ENCODE results near the gene C1QL4.
"Not testable (repeated sequence)": the region's sequence is repeated elsewhere in the genome, so short reads cannot be mapped to it uniquely, and the experiment has no call there.

Gene C1QL4

DNA sequence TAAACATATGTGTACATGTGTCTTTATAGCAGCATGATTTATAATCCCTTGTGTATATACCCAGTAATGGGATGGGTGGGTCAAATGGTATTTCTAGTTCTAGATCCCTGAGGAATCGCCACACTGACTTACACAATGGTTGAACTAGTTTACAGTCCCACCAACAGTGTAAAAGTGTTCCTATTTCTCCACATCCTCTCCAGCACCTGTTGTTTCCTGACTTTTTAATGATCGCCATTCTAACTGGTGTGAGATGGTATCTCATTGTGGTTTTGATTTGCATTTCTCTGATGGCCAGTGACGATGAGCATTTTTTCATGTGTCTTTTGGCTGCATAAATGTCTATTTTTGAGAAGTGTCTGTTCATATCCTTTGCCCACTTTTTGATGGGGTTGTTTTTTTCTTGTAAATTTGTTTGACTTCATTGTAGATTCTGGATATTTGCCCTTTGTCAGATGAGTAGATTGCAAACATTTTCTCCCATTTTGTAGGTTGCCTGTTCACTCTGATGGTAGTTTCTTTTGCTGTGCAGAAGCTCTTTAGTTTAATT is 26.5 kb downstream of the C1QL4 start:
- in situ Hi-C loops (cut with HindIII; ENCODE audit: low sequenced_read_pairs) = not testable (repeated sequence)

DNA sequence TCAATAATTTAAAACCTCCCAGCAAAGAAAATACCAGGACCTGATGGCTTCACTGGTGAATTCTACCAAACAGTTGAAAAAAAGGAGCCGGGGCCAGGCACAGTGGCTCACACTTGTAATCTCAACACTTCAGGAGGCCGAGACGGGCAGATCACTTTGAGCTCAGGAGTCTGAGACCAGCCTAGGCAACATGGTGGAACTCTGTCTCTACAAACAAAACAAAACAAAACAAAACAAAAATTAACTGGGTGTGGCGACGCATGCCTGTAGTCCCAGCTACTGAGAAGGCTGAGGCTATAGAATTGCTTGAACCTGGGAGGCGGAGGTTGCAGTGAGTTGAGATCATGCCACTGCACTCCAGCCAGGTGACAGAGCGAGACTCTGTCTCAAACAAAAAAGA is 27.6 kb downstream of the C1QL4 start:
- in situ Hi-C loops (cut with HindIII; ENCODE audit: low sequenced_read_pairs) = no loop called here

DNA sequence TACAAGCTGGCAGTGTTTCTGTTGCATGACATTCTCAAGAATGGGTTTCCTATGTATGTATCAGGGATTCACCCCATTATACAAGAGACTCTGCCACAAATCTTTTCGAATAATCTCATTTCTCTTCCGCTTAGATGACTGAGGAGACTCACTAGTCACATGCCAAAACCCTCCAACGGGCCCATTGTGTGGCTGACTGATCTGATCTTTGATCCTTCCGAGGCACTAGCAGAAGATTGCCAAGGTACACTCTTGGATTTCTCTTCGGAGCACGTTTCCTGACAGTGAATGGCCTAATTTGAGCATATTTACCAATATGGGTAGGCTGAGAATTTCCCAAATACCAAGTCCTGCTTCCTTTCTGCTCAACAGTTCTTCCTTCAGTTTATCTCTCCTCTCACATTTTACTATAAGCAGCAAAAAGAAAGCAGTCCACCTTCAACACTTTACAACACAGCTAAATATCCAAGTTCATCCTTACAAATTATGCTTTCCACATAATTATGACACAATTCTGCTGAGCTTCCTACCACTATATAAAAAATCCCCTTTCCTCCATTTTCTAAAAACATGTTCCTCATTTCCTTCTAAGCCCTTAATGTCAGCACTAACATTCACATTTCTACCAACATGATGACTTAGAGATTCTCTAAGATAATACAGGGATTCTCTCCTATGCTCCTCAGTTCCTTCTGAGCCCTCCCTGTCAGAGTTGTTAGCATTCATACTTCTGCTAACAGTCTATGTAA is 31.1 kb downstream of the C1QL4 start:
- in situ Hi-C loops (cut with HindIII; ENCODE audit: low sequenced_read_pairs) = no loop called here

DNA sequence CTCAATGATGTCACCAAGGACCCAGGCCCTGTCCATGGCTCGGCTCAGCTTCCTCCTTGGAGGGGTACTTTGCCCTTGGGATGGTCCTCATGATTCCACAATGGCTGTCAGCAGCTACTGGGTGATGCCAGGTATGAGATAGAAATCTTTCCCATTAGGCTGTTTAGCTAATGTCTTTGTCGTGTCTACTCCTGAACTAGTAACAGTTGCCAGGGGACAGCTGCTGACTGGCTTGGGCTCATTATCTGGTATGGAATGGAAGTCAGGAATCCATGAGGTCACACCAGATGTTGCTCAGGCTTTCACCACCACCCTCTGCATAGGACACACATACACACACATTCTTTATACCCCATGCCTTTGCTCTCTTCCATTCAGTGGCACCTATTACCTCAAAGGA is 32.8 kb downstream of the C1QL4 start:
- in situ Hi-C loops (cut with HindIII; ENCODE audit: low sequenced_read_pairs) = no loop called here

DNA sequence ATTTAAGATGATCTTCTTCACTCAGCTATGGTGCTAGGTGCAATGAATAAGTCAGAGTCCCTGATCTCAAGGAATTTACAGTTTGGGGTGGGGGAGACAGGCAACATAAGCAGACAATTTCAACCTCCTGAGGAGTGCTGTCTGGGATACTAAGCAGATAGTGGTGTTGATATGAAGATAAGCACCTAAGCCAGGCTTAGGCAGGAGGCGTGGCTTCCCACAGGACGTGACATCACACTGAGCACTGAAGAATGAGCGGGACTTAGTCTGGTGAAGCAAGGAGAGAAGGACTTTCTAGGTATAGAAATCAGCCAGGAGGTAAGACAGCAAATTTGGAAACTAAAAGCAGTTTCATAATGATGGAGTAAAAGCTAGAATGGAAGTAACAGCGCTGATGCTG is 35.2 kb downstream of the C1QL4 start:
- in situ Hi-C loops (cut with HindIII; ENCODE audit: low sequenced_read_pairs) = no loop called here

DNA sequence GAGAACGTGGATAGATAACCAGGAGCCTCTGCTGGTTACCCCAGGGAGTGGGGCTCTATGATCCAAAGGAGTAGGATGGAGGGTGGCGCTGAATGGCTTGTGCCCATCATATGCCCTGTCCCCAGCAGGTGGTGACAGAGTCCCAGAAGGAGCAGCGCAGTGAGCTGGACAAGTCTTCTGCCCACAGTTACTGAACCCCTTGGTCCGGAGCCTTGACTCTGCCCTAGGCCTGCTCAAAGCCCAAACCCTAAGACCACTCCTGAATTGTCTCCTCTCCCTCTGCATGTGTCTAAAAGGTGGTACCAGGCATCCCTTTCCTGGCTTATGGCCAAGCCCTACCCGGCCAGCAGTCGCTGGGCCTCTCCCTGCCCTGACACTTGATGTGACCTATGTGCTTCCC is 38.8 kb downstream of the C1QL4 start:
- in situ Hi-C loops (cut with HindIII; ENCODE audit: low sequenced_read_pairs) = no loop called here

DNA sequence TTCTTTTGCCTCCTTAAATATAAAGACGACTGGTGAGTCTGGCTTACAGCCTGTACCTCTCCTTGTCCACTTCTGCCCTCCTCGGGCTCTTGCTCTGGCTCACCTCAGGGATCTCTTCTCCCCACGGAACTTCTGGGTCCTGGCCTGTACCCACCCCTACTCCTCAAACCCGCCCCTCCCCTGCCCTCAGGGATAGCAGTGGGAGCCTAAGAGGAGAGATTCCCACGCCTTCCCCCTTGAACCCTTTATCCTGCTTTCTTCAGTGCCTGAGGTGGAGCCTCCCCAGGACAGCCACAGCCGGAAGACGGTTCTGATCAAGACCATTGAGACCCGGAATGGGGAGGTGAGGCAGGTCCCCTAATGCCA is 39.3 kb downstream of the C1QL4 start:
- in situ Hi-C loops (cut with HindIII; ENCODE audit: low sequenced_read_pairs) = no loop called here

DNA sequence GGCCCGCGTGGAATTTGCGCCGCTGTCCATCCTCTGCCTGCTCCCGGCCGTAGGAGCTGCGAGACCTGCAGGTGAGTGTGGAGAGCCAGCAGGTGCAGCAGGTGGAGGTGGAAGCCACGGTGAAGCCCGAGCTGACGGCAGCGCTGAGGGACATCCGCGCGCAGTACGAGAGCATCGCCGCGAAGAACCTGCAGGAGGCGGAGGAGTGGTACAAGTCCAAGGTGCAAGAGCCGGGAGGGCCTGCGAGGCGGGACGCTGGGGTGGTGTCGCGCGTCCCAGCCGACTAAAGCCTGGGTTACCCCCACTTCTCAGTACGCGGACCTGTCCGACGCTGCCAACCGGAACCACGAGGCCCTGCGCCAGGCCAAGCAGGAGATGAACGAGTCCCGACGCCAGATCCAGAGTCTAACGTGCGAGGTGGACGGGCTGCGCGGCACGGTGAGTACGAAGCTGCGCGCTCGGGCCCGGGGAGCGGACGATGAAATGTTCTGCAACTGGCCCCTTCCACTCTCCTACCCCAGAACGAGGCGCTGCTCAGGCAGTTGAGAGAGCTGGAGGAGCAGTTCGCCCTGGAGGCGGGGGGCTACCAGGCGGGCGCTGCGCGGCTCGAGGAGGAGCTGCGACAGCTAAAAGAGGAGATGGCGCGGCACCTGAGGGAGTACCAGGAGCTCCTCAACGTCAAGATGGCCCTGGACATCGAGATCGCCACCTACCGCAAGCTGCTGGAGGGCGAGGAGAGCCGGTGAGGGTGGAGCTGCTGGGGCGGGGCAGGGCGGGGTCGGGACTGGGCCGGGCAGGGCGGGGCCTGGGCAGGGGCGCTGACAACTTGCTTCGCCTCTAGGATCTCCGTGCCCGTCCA is 39.9 kb downstream of the C1QL4 start:
- in situ Hi-C loops (cut with HindIII; ENCODE audit: low sequenced_read_pairs) = no loop called here

DNA sequence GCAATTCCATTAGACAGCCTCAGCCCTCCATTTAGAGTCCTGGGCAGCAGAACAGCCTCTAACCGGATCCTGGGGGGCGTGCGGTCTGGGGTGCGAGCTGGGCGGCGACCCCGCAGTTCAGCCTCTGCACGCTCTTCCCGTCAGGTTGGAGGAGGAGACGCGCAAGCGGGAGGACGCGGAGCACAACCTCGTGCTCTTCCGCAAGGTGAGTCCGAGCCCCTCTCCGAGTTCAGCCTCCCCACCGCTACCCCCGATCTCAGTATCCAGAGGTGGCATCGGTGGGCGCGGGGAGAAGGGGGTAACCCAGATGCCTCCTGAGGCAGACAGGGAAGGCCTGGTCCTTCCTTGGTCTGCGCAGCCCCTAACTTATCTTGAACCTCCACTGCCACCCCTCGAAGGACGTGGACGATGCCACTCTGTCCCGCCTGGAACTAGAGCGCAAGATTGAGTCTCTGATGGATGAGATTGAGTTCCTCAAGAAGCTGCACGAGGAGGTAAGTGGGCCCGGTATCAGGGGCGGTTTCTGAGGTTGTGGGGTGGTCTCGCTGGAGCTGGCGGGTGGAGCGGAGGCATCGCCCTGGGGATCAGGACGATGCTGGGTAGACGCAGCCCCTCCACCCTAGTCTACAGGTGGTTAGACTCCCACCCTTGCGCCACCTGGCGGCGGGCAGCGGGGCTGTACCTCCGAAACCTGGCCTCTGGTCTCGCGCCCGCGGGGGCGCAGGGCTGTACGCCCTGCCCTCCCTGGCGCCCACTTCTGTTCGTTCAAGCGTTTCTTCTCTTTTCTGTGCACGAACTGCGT is 40.8 kb downstream of the C1QL4 start:
- in situ Hi-C loops (cut with HindIII; ENCODE audit: low sequenced_read_pairs) = no loop called here

DNA sequence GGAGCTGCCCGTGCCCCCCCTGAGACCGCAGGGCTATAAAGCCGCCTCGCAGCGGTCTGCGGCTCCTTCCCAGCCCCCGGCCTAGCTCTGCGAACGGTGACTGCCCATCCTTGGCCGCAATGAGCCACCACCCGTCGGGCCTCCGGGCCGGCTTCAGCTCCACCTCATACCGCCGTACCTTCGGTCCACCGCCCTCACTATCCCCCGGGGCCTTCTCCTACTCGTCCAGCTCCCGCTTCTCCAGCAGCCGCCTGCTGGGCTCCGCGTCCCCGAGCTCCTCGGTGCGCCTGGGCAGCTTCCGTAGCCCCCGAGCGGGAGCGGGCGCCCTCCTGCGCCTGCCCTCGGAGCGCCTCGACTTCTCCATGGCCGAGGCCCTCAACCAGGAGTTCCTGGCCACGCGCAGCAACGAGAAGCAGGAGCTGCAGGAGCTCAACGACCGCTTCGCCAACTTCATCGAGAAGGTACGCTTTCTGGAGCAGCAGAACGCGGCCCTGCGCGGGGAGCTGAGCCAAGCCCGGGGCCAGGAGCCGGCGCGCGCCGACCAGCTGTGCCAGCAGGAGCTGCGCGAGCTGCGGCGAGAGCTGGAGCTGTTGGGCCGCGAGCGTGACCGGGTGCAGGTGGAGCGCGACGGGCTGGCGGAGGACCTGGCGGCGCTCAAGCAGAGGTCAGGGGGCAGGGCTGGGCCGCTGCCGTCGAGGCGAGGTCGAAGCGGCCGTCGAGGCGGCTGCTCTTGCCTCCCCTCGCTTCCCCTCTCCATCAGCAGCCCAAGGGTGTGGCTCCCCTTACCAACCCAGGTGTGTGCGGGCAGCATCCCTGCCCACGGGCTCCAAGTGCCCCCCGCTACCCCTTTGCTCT is 41.7 kb downstream of the C1QL4 start, which contains the start of gene PRPH:
Gene PRPH (plus strand): TSS at position 66 of the 855 bp plus-strand sequence. CDS start 54 bp downstream, at position 120.
- in situ Hi-C loops (cut with HindIII; ENCODE audit: low sequenced_read_pairs) = no loop called here

DNA sequence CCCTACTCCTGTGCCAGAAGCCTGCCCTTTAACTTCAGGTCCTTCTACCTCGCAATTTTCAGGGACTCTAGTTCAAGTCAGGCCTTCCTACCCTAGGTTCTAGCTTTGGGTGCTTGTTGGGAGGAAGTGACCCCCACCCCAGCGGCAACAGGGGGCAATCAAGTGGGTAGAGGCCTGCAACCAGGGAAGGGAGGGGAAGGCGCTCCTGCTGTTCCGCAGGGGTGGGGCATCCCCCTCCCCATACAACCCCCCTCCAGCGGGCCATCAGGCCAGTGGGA is 42.2 kb downstream of the C1QL4 start:
- in situ Hi-C loops (cut with HindIII; ENCODE audit: low sequenced_read_pairs) = no loop called here

DNA sequence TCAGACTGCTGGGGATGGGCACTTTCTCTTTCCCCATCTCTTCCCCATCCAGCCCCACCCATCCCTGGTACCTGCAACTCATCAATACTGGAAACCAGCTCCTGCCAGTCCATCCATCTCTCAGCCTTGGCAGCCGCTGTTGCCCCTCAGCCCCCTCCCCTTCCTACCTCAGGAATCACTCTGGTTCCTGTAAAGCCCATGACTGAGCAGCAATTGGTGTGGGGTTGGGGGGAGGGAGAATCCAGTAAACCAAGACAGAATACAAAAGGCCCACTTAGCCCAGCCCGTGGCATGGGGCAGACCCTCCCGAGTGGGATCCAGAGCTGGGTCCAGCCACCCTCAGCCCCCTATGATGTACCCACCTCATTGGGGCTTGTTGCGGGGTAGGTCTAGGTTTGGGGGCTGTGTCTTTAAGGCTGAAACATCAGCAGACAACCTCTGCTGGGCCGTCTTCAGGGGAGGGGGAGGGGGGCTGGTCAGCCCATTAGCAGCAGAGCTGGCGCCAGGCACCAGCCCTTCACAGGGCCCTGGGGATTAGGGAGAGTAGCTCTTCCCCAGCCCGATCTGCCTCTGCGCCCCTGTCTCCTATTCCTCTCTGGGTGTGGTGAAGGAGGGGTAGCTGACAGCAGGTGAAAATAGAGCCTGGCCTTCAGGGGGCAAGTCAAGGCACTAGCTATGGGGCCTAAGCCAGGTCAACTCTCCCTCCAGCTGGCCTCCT is 42.7 kb downstream of the C1QL4 start:
- in situ Hi-C loops (cut with HindIII; ENCODE audit: low sequenced_read_pairs) = no loop called here

DNA sequence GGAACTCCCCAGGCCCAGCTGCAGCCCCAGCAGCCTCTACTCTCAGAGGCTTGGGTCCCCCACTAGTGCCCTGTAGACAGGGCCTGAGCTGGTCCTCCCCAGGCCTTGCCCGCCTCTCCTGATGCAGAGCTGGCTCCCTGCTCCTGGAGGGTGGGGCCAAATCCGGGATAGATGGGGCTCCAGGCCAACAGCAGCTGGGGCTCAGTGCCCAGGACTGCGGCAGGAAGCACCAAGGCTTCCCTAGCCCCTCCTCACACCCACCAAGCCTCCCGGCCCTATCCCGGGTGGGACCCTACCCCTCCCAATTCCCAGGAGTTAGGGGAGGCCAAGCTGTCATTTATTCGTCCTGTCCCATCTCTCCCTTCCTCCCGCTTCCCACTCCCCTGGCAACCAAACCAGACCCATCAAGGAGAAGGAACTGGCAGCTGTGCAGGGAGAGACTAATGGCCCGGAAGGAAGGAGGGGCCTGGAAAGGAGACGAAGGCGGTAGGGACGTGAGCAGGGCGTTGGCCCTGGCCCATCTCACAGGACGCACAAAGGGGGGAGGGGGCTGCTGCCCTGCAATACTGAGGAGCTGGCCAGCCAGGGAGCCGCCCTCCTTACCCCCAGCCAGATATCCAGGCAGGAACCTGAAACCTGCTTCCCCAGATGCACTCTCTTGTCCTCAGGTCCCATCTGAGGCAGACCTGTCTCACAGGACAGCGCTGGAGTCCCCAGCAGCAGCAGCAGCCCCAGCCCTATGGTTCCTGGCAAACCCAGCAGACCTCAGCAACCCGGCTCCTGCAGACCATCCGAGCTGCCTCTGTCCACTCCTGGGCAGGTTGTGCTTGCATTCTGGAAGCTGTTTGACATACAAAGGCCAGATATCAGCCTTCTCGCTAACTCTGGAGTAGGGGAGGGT is 43.7 kb downstream of the C1QL4 start:
- in situ Hi-C loops (cut with HindIII; ENCODE audit: low sequenced_read_pairs) = no loop called here

DNA sequence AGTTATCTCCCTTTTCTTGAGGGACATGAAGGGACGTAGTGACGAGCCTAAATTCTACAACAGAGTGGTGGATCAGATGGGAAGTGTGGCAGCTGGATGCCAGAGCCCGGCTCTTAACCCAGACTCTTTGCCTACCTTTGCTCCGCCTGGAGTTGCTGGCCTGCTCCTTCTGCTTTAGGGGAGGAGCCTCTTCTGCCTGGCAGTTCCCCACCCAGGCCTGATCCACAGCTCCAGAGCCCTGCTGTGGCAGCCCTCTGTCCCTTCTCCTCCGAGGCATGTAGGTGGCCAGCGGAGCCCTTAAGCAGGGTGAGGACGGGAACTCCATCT is 44.3 kb downstream of the C1QL4 start:
- in situ Hi-C loops (cut with HindIII; ENCODE audit: low sequenced_read_pairs) = no loop called here

DNA sequence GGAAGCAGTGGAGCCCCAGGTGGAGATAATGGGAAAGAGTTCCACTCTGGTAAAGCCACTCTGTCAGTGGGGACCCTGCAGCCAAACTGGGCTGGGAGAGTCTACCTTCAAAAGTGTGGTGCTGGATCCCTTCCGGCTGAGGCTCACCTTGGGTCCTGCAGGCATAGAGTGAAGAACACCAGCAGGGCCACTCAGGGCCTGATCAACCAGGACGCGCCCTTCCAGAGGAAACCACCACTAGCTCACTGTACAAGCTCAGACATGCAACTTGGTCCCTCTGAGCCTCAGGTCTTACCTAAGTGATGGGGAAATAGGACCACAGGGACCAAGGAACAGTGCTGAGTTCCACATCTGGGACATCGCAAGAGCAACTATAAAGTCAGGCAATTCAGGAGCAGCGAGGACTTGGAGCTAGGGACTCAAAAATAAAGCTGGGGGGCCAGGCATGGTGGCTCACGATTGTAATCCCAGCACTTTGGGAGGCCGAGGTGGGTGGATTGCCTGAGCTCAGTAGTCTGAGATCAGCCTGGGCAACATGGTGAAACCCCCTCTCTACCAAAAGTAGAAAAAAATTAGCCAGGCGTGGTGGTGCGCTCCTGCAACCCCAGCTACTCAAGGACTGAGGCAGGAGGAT is 47.9 kb downstream of the C1QL4 start:
- in situ Hi-C loops (cut with HindIII; ENCODE audit: low sequenced_read_pairs) = no loop called here

DNA sequence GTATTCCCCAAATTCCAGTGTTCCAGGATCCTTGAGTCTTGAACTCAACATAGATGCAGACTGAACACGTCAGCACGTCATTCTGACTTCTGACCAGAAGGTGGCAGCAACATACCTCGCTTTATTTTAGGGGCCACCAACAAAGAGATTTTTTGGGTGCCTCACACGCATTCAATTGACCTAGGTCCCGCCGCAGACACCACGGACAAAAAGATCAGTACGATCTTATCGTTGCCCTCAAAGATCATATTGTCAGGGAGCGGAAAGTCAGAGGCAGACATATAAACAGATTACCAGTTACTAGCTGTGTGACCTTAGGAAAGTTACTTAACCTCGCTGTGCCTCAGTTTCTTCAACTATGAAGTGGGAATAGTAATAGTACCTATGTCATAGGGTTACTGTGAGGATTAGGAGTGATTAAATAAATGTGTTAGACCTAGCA is 48.6 kb downstream of the C1QL4 start:
- in situ Hi-C loops (cut with HindIII; ENCODE audit: low sequenced_read_pairs) = no loop called here

DNA sequence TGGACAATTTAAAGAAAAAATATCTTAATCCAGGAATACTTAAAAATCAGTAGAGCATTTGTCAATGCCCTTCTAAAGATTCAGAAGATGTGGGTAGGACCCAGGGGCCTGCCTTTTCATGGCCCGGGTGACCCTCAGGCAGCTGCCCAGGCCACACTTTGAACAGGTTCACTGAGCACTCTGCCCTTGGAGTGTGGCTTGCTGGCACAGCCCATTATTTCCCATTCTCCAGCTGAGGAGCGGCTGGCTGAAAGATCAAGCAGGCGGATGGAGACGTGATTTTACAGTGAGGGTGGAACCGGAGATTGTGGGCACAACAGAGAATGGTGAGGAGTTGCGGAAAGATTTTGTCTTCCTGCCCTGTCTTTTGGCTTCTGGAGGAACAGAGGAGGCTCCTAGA is 49.1 kb downstream of the C1QL4 start:
- in situ Hi-C loops (cut with HindIII; ENCODE audit: low sequenced_read_pairs) = no loop called here

DNA sequence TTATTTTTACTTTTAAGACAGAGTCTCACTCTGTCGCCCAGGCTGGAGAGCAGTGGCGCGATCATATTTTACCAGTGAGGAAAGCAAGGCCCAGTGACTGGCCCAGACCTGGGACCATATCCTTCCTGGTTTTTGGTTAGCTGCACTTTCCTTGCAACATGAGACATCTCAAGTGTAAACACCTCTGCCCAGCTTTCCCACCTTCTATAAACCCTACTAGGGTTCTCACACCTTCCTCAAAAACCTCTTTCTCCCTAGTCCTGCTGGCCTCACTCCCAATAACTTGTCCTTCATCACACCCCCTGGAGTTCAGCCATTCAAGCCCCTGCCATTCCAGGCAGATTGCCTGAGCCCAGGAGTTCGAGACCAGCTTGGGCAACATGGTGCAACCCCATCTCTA is 52.3 kb downstream of the C1QL4 start:
- in situ Hi-C loops (cut with HindIII; ENCODE audit: low sequenced_read_pairs) = no loop called here
